Muscle layer of duodenum (tissue), 2 donors: ENCODE data around the gene CST3.
"Not testable (repeated sequence)": the region's sequence is repeated elsewhere in the genome, so short reads cannot be mapped to it uniquely, and the experiment has no call there.

Experiments
- H3K27ac ChIP-seq: one replicate; pipeline ENCODE4 v1.7.0; 2013; ENCODE audit warnings: mild to moderate bottlenecking, low read length
- H3K27me3 ChIP-seq: one replicate; pipeline ENCODE4 v1.7.0; 2013; ENCODE audit warnings: low read depth, mild to moderate bottlenecking, control low read depth, low read length
- H3K36me3 ChIP-seq, 2 donors: one replicate each; pipeline ENCODE4 v1.7.0; 2013; ENCODE audit warnings: low read length in 2 of 2, control low read depth in 1 of 2, mild to moderate bottlenecking in 1 of 2; ENCODE audit not compliant: insufficient read depth in 2 of 2, control insufficient read depth in 1 of 2
- H3K4me1 ChIP-seq, 2 donors: one replicate each; pipeline ENCODE4 v1.7.0; 2013; ENCODE audit warnings: low read length in 2 of 2, mild to moderate bottlenecking in 2 of 2, control low read depth in 1 of 2, moderate library complexity in 1 of 2; ENCODE audit not compliant: insufficient read depth in 2 of 2, control insufficient read depth in 1 of 2
- H3K4me3 ChIP-seq, 2 donors: one replicate each; pipeline ENCODE4 v1.7.0; 2013; ENCODE audit warnings: low read length in 2 of 2, low read depth in 1 of 2, mild to moderate bottlenecking in 1 of 2
- H3K9me3 ChIP-seq, 2 donors: one replicate each; pipeline ENCODE4 v1.7.0; 2013; ENCODE audit warnings: low read length in 2 of 2, control low read depth in 1 of 2, mild to moderate bottlenecking in 1 of 2; ENCODE audit not compliant: control insufficient read depth in 1 of 2
- donor health status: healthy.

CST3 gene

DNA sequence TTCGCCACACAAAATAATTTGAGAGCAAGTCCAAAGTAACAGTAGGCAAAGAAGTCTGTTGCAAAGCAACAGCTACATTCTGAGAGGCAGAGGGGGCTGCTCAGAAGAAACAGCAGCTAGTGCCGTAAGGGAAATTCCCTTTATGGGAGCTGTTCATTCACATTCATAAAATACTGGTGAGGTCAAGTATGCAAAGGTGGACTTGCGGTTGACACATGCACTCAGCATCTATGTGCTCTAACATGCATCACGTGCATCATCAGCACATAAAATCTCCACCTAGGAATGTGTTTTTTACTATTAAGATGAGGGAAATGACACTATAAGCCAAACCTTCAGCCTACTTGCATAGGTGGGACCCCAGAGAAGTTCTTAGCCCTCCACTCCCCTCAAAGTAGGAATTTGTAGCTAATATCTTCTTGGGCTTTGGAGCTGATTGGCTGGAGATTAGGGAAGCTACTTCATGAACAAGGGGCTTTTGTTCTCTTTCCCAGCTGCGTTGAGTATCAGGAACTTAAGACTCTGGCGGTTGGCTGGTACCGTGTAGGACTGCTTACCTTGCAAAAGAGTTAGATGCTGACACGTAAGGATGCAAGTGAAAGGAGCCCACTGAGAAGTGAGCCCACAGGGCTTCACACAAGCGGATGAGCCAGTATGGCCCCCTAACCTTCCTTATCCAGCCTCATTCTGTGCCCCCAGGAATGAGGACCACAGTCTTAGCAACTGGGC lies 12.4 kb downstream of the CST3 start:
- Histone ChIP-seq H3K36me3 (peaks cover 0 to 6% of the 10 kb centered on the region in 2 donors), H3K27me3 (no peaks in the 10 kb centered on the region), H3K4me1 (peaks cover 0 to 11% of the 10 kb centered on the region in 2 donors), H3K27ac (no peak overlapping the region), H3K4me3 (no peak overlapping the region), H3K9me3 (no peaks in the 10 kb centered on the region)

GRCh38 chr20:23624324-23624691 lies 13.4 kb downstream of the CST3 start:
- Histone ChIP-seq H3K4me3 (no peak overlapping the region), H3K27me3 (no peaks in the 10 kb centered on the region), H3K4me1 (peaks cover 0 to 11% of the 10 kb centered on the region in 2 donors), H3K9me3 (no peaks in the 10 kb centered on the region), H3K27ac (peak overlapping the region; percentile 76), H3K36me3 (peaks cover 0 to 6% of the 10 kb centered on the region in 2 donors)

GRCh38 chr20:23623666-23624323 lies 14.0 kb downstream of the CST3 start:
- H3K36me3 ChIP-seq, result peaks cover 0 to 6% of the 10 kb centered on the region in 2 donors
- no peaks in the 10 kb centered on the region for H3K27me3 ChIP-seq
- no peak overlapping the region for H3K4me3 ChIP-seq
- H3K9me3 ChIP-seq, result no peaks in the 10 kb centered on the region
- peaks cover 0 to 11% of the 10 kb centered on the region in 2 donors for H3K4me1 ChIP-seq
- peak overlapping the region; percentile 76 for H3K27ac ChIP-seq

GRCh38 chr20:23622839-23623343 lies 14.9 kb downstream of the CST3 start:
- peaks cover 0 to 11% of the 10 kb centered on the region in 2 donors for H3K4me1 ChIP-seq
- peak overlapping the region; percentile 86 for H3K27ac ChIP-seq
- H3K9me3 ChIP-seq, result no peaks in the 10 kb centered on the region
- peaks cover 0 to 6% of the 10 kb centered on the region in 2 donors for H3K36me3 ChIP-seq
- no peaks in the 10 kb centered on the region for H3K27me3 ChIP-seq
- peak overlapping the region; percentile 43 to 53 for H3K4me3 ChIP-seq

- Histone ChIP-seq H3K27ac (peak overlapping the region; percentile 86), H3K4me1 (peaks cover 0 to 11% of the 10 kb centered on the region in 2 donors), H3K4me3 (peak overlapping the region; percentile 43 to 53)
- not testable (repeated sequence) for H3K9me3 ChIP-seq, H3K36me3 ChIP-seq, H3K27me3 ChIP-seq
Measured at GRCh38 chr20:23622401-23622800, 15.4 kb downstream of the CST3 start.

DNA sequence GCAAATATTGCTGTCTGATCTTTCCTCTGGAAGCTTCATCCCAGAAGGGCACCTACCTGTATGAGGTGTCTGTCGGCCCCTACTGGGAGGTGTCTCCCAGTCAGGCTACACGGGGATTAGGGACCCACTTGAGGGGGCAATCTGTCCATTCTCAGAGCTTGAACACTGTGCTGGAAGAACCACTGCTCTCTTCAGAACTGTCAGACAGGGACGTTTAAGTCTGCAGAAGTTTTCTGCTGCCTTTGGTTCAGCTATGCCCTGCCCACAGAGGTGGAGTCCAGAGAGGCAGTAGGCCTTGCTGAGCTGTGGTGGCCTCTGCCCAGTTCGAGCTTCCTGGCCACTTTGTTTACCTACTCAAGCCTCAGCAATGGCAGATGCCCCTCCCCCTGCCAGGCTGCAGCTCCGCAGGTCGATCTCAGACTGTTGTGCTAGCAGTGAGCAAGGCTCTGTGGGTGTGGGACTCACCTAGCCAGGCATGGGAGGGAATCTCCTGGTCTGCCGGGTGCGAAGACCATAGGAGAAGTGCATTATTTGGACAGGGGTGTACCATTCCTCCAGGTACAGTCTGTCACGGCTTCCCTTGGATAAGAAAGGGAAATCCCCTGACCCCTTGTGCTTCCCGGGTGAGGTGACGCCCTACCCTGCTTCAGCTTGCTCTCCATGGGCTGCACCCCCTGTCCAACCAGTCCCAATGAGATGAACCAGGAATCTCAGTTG lies 16.9 kb downstream of the CST3 start:
- H3K9me3 ChIP-seq, H3K27ac ChIP-seq, H3K4me3 ChIP-seq, H3K4me1 ChIP-seq, H3K36me3 ChIP-seq, H3K27me3 ChIP-seq: not testable (repeated sequence)

DNA sequence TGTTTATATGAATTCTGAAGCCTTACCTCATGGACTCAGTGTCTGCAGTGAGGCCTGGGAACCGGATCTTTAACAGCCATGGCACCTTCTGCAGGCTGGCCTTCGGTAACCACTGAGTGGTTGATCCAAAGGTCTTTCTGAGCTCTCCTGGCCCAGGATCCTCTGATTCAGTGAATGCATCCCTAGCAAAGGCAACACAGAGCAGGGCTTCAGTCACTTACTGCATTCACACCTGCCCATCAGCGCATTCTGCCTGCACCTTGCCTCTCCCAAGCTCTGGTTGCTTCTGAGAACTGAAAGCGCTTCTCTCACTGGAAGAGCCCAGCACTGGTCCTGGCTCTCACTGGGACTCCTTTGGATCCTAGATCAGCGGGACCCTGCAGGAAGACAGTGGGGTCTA lies 23.6 kb downstream of the CST3 start:
- H3K4me1 ChIP-seq, result peaks cover 4 to 26% of the 10 kb centered on the region in 2 donors
- no peaks in the 10 kb centered on the region for H3K27me3 ChIP-seq
- H3K36me3 ChIP-seq, result no peaks in the 10 kb centered on the region
- H3K9me3 ChIP-seq, result no peaks in the 10 kb centered on the region
- no peak overlapping the region for H3K4me3 ChIP-seq
- peak overlapping the region; percentile 20 for H3K27ac ChIP-seq

DNA sequence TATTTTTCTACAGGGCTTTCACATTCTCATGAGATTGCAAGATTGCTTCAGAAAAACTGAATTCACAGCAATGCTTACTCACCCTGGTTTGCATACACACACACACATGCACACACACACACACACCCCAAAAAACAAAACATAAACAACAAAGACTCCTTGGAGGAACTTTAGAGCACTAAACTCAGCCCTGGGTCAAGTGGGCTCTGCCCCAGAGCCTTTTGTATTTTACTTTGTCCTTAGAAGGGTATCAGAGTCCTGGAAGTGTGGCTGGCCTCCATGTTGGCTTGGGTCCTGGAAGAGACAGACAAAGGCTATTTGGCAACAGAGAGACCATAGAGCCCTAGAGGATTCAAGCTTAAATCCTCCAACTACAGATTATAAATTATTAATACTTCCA lies 24.1 kb downstream of the CST3 start:
- Histone ChIP-seq H3K36me3 (no peaks in the 10 kb centered on the region), H3K4me3 (no peak overlapping the region), H3K27ac (peak overlapping the region; percentile 20), H3K27me3 (no peaks in the 10 kb centered on the region), H3K4me1 (peaks cover 4 to 26% of the 10 kb centered on the region in 2 donors), H3K9me3 (no peaks in the 10 kb centered on the region)

GRCh38 chr20:23612396-23612795 lies 25.4 kb downstream of the CST3 start:
- Histone ChIP-seq H3K27me3 (no peaks in the 10 kb centered on the region), H3K9me3 (no peaks in the 10 kb centered on the region), H3K4me1 (peaks cover 4 to 27% of the 10 kb centered on the region in 2 donors), H3K4me3 (no peak overlapping the region), H3K27ac (no peak overlapping the region), H3K36me3 (no peaks in the 10 kb centered on the region)

GRCh38 chr20:23609486-23610109 lies 28.2 kb downstream of the CST3 start:
- H3K36me3 ChIP-seq, result no peaks in the 10 kb centered on the region
- H3K4me3 ChIP-seq, result no peak overlapping the region
- no peak overlapping the region for H3K27ac ChIP-seq
- H3K27me3 ChIP-seq, result no peaks in the 10 kb centered on the region
- no peaks in the 10 kb centered on the region for H3K9me3 ChIP-seq
- H3K4me1 ChIP-seq, result peaks cover 4 to 37% of the 10 kb centered on the region in 2 donors
